ENCODE results near the gene MSANTD7.

DNA sequence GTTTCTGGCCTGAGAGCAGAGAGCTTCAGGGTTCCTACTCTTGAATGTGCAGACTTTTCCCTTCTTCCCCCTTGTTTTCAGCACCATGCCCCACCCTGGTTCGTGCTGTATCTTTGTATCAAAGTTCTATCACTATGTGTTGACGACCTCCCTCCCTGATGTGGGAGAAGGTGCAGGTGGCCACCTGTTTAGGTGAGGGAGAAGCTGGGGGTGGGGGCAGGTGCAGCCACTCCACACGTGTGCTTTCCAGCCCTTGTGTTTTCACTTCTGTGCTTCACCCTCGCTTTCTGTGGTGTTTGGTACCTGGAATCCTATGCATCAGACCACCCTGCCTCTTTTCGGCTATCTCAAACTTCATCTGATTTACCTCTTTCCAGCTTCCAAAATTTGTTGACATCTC, 20.9 kb downstream of the MSANTD7 start:
- TF ChIP-seq, protein P1, sequence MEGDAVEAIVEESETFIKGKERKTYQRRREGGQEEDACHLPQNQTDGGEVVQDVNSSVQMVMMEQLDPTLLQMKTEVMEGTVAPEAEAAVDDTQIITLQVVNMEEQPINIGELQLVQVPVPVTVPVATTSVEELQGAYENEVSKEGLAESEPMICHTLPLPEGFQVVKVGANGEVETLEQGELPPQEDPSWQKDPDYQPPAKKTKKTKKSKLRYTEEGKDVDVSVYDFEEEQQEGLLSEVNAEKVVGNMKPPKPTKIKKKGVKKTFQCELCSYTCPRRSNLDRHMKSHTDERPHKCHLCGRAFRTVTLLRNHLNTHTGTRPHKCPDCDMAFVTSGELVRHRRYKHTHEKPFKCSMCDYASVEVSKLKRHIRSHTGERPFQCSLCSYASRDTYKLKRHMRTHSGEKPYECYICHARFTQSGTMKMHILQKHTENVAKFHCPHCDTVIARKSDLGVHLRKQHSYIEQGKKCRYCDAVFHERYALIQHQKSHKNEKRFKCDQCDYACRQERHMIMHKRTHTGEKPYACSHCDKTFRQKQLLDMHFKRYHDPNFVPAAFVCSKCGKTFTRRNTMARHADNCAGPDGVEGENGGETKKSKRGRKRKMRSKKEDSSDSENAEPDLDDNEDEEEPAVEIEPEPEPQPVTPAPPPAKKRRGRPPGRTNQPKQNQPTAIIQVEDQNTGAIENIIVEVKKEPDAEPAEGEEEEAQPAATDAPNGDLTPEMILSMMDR (conservative IDR thresholded peaks at IDR 0.05 in 1 of 2, IDR thresholded peaks at IDR 0.05 in 1 of 2; ENCODE audit: extremely low read depth in 1 of 2, insufficient read depth in 1 of 2, low read depth in 1 of 2, low read length in 2 of 2), result no peak
- TF ChIP-seq EZH2 (IDR thresholded peaks at IDR 0.05; ENCODE audit: borderline replicate concordance, low read length), result no peak
